ENCODE measurements around the gene GRID1.

GRCh38 chr10:85642082-85642420 lies 724.5 kb downstream of the GRID1 start:
- TF ChIP-seq SUZ12 (IDR thresholded peaks at IDR 0.05; ENCODE audit: extremely low read depth, insufficient read depth, insufficient read length) (no peak), ZNF274 (IDR thresholded peaks at IDR 0.05; ENCODE audit: low read depth, low read length) (no peak)
